ENCODE measurements around the gene WDFY4.

The WDFY4 gene

GRCh38 chr10:48805411-48805810 lies 120.7 kb downstream of the WDFY4 start:
- peaks cover 4% of the 10 kb centered on the region; the same call in 1 of the 2 replicates for H3F3A ChIP-seq (ENCODE audit: low read depth)
- H3K4me3 ChIP-seq (ENCODE audit: low read length, poor library complexity, severe bottlenecking), result peak overlapping the region; percentile 40
- H3K9me2 ChIP-seq (replicated peaks; ENCODE audit: low read depth, low read length), result no peaks in the 10 kb centered on the region
- no peaks in the 10 kb centered on the region for H3K79me2 ChIP-seq (ENCODE audit: insufficient read depth, low read length)
- H3K4me2 ChIP-seq (ENCODE audit: low read depth, low read length, poor library complexity, severe bottlenecking), result peak overlapping the region; percentile 59
- H3K4me1 ChIP-seq (ENCODE audit: insufficient read depth, low read length, poor library complexity, severe bottlenecking), result peaks cover 47% of the 10 kb centered on the region
- peak overlapping the region; percentile 50 for H3K9ac ChIP-seq (ENCODE audit: low read depth, low read length, poor library complexity, severe bottlenecking)
- no peaks in the 10 kb centered on the region for H3K9me3 ChIP-seq (ENCODE audit: insufficient read depth, low read depth, low read length)
- H3K27me3 ChIP-seq (ENCODE audit: insufficient read depth, low read length, poor library complexity, severe bottlenecking), result peaks cover under 1% of the 10 kb centered on the region
- no peaks in the 10 kb centered on the region for H3K36me3 ChIP-seq (ENCODE audit: insufficient read depth, low read length)
- H2AFZ ChIP-seq (ENCODE audit: low read length), result peak overlapping the region; percentile 86
- no peak for TF ChIP-seq EZH2phosphoT487 (IDR thresholded peaks at IDR 0.05; ENCODE audit: borderline replicate concordance)
- TF ChIP-seq, protein P1, sequence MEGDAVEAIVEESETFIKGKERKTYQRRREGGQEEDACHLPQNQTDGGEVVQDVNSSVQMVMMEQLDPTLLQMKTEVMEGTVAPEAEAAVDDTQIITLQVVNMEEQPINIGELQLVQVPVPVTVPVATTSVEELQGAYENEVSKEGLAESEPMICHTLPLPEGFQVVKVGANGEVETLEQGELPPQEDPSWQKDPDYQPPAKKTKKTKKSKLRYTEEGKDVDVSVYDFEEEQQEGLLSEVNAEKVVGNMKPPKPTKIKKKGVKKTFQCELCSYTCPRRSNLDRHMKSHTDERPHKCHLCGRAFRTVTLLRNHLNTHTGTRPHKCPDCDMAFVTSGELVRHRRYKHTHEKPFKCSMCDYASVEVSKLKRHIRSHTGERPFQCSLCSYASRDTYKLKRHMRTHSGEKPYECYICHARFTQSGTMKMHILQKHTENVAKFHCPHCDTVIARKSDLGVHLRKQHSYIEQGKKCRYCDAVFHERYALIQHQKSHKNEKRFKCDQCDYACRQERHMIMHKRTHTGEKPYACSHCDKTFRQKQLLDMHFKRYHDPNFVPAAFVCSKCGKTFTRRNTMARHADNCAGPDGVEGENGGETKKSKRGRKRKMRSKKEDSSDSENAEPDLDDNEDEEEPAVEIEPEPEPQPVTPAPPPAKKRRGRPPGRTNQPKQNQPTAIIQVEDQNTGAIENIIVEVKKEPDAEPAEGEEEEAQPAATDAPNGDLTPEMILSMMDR (conservative IDR thresholded peaks at IDR 0.05; ENCODE audit: low read length), result no peak
- H4K20me1 ChIP-seq (ENCODE audit: insufficient read depth, low read length, poor library complexity, severe bottlenecking), result no peaks in the 10 kb centered on the region

DNA sequence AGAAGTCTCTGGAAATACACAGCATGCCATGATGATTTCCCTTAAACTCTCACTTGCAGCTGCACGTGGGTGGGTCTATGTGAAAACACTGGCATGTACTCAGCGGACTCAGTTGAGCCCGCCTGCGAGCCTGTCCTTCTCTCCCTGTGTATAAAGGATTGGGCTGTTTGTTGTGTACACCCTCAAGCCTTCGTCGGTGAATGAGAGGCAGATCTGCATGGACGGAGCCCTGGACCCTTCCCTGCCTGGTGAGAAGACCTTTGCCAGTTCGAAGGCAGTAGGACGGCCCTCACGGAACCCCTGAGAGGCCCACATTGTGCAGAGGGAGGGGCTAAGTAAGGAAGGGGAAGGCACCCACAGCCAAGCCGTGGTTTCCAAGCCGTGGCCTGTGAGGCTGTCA lies 121.2 kb downstream of the WDFY4 start:
- Histone ChIP-seq H3K79me2 (ENCODE audit: insufficient read depth, low read length) (no peaks in the 10 kb centered on the region), H3K4me3 (ENCODE audit: low read length, poor library complexity, severe bottlenecking) (peak overlapping the region; percentile 40), H3K9me2 (replicated peaks; ENCODE audit: low read depth, low read length) (no peaks in the 10 kb centered on the region), H3K4me1 (ENCODE audit: insufficient read depth, low read length, poor library complexity, severe bottlenecking) (peaks cover 44% of the 10 kb centered on the region), H3K4me2 (ENCODE audit: low read depth, low read length, poor library complexity, severe bottlenecking) (peak overlapping the region; percentile 59), H2AFZ (ENCODE audit: low read length) (peak overlapping the region; percentile 86), H3K27me3 (ENCODE audit: insufficient read depth, low read length, poor library complexity, severe bottlenecking) (no peaks in the 10 kb centered on the region), H3K36me3 (ENCODE audit: insufficient read depth, low read length) (no peaks in the 10 kb centered on the region), H4K20me1 (ENCODE audit: insufficient read depth, low read length, poor library complexity, severe bottlenecking) (no peaks in the 10 kb centered on the region), H3K9me3 (ENCODE audit: insufficient read depth, low read depth, low read length) (no peaks in the 10 kb centered on the region), H3F3A (ENCODE audit: low read depth) (peaks cover 4% of the 10 kb centered on the region; the same call in 1 of the 2 replicates), H3K9ac (ENCODE audit: low read depth, low read length, poor library complexity, severe bottlenecking) (peak overlapping the region; percentile 50)
- no peak for TF ChIP-seq EZH2phosphoT487 (IDR thresholded peaks at IDR 0.05; ENCODE audit: borderline replicate concordance)
- TF ChIP-seq, protein P1 (conservative IDR thresholded peaks at IDR 0.05; ENCODE audit: low read length), result no peak

GRCh38 chr10:48806342-48806741 lies 121.7 kb downstream of the WDFY4 start:
- peak overlapping the region; percentile 59 for H3K4me2 ChIP-seq (ENCODE audit: low read depth, low read length, poor library complexity, severe bottlenecking)

More at GRCh38 chr10:48806342-48806741, 121.7 kb downstream of the WDFY4 start:
- peak overlapping the region; percentile 86 for H2AFZ ChIP-seq (ENCODE audit: low read length)
- H3K4me3 ChIP-seq (ENCODE audit: low read length, poor library complexity, severe bottlenecking), result peak overlapping the region; percentile 25
- H3K36me3 ChIP-seq (ENCODE audit: insufficient read depth, low read length), result no peaks in the 10 kb centered on the region
- peaks cover 4% of the 10 kb centered on the region; the same call in 1 of the 2 replicates for H3F3A ChIP-seq (ENCODE audit: low read depth)
- H4K20me1 ChIP-seq (ENCODE audit: insufficient read depth, low read length, poor library complexity, severe bottlenecking), result no peaks in the 10 kb centered on the region
- no peaks in the 10 kb centered on the region for H3K9me3 ChIP-seq (ENCODE audit: insufficient read depth, low read depth, low read length)
- no peaks in the 10 kb centered on the region for H3K79me2 ChIP-seq (ENCODE audit: insufficient read depth, low read length)
- no peaks in the 10 kb centered on the region for H3K9me2 ChIP-seq (replicated peaks; ENCODE audit: low read depth, low read length)
- H3K27me3 ChIP-seq (ENCODE audit: insufficient read depth, low read length, poor library complexity, severe bottlenecking), result no peaks in the 10 kb centered on the region
- TF ChIP-seq, protein P1 (conservative IDR thresholded peaks at IDR 0.05; ENCODE audit: low read length), result no peak
- no peak for TF ChIP-seq EZH2phosphoT487 (IDR thresholded peaks at IDR 0.05; ENCODE audit: borderline replicate concordance)
- peaks cover 39% of the 10 kb centered on the region for H3K4me1 ChIP-seq (ENCODE audit: insufficient read depth, low read length, poor library complexity, severe bottlenecking)
- peak overlapping the region; percentile 50 for H3K9ac ChIP-seq (ENCODE audit: low read depth, low read length, poor library complexity, severe bottlenecking)
